Measurements from ENCODE around the gene HAO2. TPM values are rescaled to one million over a fixed set of nuclear protein-coding genes. Genes with fewer than 3 reads are reported as not detected.
A peak's percentile ranks its signal among the peaks of the same experiment; 100 is the strongest.

Gene HAO2
- total RNA-seq = not detected in 2 replicates

DNA sequence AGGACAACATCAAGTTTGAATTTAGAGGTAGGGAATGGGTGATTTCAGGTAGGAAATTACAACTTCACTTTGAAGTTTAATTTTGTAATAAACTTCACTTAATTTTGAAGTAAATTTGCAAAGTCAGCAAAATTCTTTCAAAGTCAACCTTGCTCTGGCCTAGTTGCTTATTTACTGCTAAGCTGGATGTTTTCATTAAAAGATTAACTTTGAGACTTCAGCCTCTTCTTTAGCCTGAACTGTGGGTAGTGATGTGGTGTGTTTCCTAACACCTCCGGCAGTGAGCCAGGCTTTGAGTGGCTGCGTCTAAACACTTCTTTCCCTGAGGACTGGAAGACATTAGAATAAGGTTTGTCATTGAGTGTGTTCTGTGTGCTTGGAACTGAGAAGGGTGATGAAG is at the start of gene HAO2:
HAO2 (plus strand) TSS at position 232 of the 400 bp plus-strand sequence. CDS start 12,301 bp downstream, outside the sequence.
- H3K27ac Mint-ChIP-seq = no peak within 1 kb of the TSS
- no peaks in the 10 kb centered on the region for H3K4me1 Mint-ChIP-seq (ENCODE audit: low read depth)
- no peak for DNase-seq (ENCODE audit: low spot score)
- no peak within 1 kb of the TSS for H3K4me3 Mint-ChIP-seq (ENCODE audit: low read depth)
- H3K36me3 Mint-ChIP-seq (ENCODE audit: low read depth) = no peaks in the 10 kb centered on the region
- intact Hi-C loops (cut with micrococcal nuclease) = no loop called here
- H3K27me3 Mint-ChIP-seq (ENCODE audit: low read depth) = peaks cover 12% of the 10 kb centered on the region
- H3K9me3 Mint-ChIP-seq = no peaks in the 10 kb centered on the region

DNA sequence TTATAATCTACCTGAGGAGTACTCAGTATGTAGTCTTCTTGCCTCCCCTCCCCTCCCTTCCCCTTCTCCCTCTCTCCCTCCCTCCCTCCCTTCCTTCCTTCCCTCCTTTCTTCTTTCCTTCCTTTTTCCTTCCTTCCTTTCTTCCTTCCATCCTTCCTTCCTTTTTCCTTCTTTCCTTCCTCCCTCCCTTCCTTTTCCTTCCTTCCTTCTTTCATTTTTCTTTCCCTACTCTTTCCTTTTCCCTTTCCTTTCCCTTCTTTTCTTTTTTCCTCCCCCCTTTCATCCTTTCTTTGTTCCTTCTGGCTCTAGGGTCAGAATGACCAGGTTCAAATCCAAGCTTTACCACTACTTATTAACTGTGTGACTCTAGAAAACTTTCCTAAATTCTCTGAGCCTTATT is 48.5 kb upstream of the HAO2 start:
- H3K9me3 Mint-ChIP-seq = no peaks in the 10 kb centered on the region
- DNase-seq (ENCODE audit: low spot score) = no peak
- H3K4me3 Mint-ChIP-seq (ENCODE audit: low read depth) = no peak overlapping the region
- H3K27me3 Mint-ChIP-seq (ENCODE audit: low read depth) = no peaks in the 10 kb centered on the region
- H3K4me1 Mint-ChIP-seq (ENCODE audit: low read depth) = peaks cover 5% of the 10 kb centered on the region
- intact Hi-C loops (cut with micrococcal nuclease) = no loop called here
- H3K36me3 Mint-ChIP-seq (ENCODE audit: low read depth) = no peaks in the 10 kb centered on the region
- H3K27ac Mint-ChIP-seq = no peak overlapping the region

DNA sequence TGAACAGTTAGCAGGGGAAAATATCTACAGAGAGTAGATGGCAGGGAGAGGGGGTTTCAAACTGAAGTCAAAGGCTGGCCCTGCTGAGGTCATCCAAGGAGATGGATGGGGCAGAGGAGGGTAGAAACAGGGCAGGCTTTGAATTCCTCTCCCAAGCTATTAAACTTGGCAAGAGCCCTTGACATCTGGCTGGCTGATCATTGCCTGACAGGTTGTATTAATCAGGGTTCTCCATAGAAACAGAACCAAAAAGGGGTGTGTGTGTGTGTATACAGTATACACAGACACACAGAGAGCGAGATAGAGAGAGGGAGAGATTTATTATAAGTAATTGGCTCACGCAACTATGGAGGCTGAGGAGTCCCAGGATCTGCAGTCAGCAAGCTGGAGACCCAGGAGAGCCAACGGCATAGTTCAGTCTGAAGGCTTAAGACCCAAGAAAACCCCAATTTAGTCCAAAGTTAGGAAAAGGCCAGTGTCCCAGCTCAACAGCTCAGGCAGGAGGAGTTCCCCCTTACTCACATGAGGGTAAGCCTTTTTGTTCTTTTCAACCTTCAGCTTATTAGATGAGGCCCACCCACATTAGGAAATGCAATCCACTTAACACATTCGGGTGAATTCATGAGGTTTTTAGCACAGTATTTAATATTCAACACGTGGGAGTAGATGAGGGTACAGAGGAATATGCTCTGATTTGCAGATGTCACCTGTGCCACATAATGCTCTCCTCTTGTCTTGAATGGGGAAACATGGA is 46.7 kb upstream of the HAO2 start:
- H3K27me3 Mint-ChIP-seq (ENCODE audit: low read depth) = no peaks in the 10 kb centered on the region
- intact Hi-C loops (cut with micrococcal nuclease) = no loop called here
- H3K9me3 Mint-ChIP-seq = no peaks in the 10 kb centered on the region
- H3K27ac Mint-ChIP-seq = no peak overlapping the region
- H3K36me3 Mint-ChIP-seq (ENCODE audit: low read depth) = no peaks in the 10 kb centered on the region
- no peak overlapping the region for H3K4me3 Mint-ChIP-seq (ENCODE audit: low read depth)
- no peak for DNase-seq (ENCODE audit: low spot score)
- peaks cover 5% of the 10 kb centered on the region for H3K4me1 Mint-ChIP-seq (ENCODE audit: low read depth)

DNA sequence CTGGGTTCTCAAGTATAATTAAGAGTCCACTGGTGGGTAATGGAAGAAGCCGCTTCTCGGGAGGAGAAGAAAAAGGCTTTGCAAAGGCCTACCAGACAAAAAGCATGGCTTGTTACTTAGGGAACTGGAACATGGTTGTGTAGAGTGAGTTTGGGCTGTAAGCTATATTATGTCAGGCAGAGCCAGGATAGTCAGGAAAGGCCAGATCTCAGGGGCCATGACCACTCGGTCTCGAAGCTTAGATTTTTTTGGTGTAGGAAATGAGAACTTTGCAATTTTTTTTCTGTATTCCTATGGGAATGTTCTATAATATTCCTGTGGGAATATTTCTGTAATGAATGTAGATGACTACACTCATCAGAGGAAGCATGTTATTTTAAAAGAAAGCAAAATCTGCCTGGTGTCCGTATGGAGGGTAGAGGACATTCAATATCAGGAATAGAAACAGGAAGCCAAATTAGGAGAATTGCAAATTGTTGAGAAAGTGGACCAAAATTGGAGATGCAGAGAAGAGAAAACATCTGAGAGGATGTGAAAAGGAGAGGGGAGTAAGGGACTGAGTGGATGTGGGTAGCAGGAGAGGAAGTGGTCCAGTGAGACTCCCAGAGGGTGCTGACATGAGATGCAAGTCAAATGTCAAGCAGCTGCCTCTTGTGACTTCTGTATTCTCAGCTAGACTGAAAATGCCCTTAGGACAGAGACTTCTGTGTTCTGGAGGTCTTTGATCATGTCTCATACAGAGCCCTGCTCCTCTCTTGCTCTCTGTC is 45.2 kb upstream of the HAO2 start:
- Mint-ChIP-seq H3K4me3 (ENCODE audit: low read depth) (no peak overlapping the region), H3K27ac (no peak overlapping the region), H3K36me3 (ENCODE audit: low read depth) (no peaks in the 10 kb centered on the region), H3K27me3 (ENCODE audit: low read depth) (no peaks in the 10 kb centered on the region), H3K9me3 (no peaks in the 10 kb centered on the region), H3K4me1 (ENCODE audit: low read depth) (peaks cover 12% of the 10 kb centered on the region)
- no peak for DNase-seq (ENCODE audit: low spot score)
- intact Hi-C loops (cut with micrococcal nuclease) = no loop called here

DNA sequence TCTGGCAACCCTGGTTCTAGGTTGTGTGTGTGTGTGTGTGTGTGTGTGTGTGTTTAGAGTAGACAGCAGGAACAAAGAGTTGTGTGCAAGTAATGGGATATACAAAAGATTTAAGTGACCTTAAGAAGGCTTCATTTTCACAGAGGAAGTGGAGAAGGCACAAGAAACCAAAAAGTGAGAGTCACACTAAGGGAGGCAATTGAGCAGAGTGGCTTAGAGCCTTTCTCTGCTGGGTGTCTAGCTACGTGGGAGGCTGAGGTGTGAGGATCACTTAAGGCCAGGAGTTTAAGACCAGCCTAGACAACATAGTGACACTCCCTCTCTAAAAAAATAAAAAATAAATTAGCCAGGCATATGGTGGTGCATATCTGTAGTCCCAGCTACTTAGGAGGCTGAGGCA is 44.4 kb upstream of the HAO2 start:
- no peaks in the 10 kb centered on the region for H3K27me3 Mint-ChIP-seq (ENCODE audit: low read depth)
- H3K4me3 Mint-ChIP-seq (ENCODE audit: low read depth) = no peak overlapping the region
- intact Hi-C loops (cut with micrococcal nuclease) = no loop called here
- DNase-seq (ENCODE audit: low spot score) = no peak
- no peaks in the 10 kb centered on the region for H3K36me3 Mint-ChIP-seq (ENCODE audit: low read depth)
- H3K9me3 Mint-ChIP-seq = no peaks in the 10 kb centered on the region
- H3K4me1 Mint-ChIP-seq (ENCODE audit: low read depth) = peaks cover 12% of the 10 kb centered on the region
- no peak overlapping the region for H3K27ac Mint-ChIP-seq

DNA sequence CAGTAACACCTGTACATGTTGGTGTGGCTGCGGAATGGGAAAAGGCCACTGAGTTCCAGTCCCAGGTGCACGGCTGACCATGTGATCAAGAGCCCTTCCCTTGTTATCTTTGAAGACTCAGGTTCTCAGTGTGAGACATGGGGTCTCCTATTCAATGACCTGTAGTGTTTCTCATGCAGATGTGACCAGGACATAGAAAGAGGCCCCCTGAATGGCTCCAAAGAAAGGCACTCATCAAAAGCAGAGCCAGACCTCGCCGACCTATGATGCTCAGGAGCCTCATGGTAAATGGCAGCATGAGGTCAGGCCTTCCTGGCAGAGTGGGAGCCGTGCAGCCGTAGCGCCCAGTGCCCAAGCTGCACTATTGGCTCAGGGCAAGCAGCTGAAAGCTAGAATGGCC is 42.3 kb upstream of the HAO2 start:
- no peak overlapping the region for H3K4me3 Mint-ChIP-seq (ENCODE audit: low read depth)

DNA sequence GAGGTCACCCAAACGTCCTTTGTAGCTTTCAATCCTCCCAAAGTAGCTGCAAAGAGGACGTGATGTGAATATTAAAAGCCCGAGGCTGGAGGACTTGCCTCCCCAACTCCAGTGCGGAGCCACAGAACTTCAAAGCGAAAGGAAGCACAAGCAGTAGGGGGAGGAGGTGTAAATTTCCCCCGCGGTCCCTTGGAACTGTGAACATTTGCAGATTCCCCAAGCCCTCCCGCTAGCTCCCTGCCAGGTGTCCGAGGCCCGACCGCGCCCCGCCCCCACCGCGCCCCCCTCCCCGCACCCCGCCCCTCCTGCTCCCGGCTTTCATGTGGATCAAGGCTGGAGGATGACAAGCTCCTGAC is 41.5 kb upstream of the HAO2 start:
- H3K4me1 Mint-ChIP-seq (ENCODE audit: low read depth) = peaks cover 12% of the 10 kb centered on the region
- no peaks in the 10 kb centered on the region for H3K27me3 Mint-ChIP-seq (ENCODE audit: low read depth)
- no peaks in the 10 kb centered on the region for H3K9me3 Mint-ChIP-seq
- no peaks in the 10 kb centered on the region for H3K36me3 Mint-ChIP-seq (ENCODE audit: low read depth)
- no peak overlapping the region for H3K27ac Mint-ChIP-seq
- H3K4me3 Mint-ChIP-seq (ENCODE audit: low read depth) = peak overlapping the region; percentile 67
- no peak for DNase-seq (ENCODE audit: low spot score)
- intact Hi-C loops (cut with micrococcal nuclease) = no loop called here

More for the DNA sequence above, 42.3 kb upstream of the HAO2 start:
- no peak overlapping the region for H3K27ac Mint-ChIP-seq
- H3K9me3 Mint-ChIP-seq = no peaks in the 10 kb centered on the region
- DNase-seq (ENCODE audit: low spot score) = no peak
- no peaks in the 10 kb centered on the region for H3K36me3 Mint-ChIP-seq (ENCODE audit: low read depth)
- H3K27me3 Mint-ChIP-seq (ENCODE audit: low read depth) = no peaks in the 10 kb centered on the region
- peaks cover 12% of the 10 kb centered on the region for H3K4me1 Mint-ChIP-seq (ENCODE audit: low read depth)
- intact Hi-C loops (cut with micrococcal nuclease) = no loop called here

DNA sequence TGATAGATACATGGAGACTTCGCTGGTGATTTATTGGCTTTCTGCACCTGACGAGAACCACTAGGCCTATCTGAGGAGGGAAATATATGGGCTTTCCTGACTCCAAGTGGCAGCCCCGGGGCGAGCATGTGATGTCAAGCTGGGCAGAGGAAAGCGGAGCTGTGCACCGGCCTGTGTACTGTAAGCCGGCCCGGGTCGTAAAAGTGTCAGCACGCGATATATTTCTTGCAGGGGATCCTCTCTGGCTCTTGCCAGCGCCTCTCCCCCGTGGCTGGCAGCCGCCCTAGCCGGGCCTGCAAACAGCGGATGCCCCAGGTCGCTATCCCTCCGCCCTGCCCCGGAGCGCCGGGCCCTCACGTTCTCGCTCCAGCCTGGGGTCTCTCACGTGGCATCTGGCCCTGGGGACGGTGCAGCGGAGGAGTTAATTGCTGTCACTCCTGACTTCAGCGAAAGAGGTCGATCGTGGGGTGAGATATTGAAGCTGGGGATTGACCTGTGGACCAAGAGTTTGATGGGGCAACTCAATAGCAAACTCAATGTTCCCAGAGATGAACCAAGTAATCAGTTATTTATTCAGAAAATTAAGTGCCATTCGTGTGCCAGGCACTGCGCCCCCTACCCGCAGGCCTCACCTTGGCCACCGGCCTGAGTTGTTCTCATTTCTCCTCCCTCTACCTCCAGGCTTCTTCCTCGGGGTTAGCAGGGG is 41.0 kb upstream of the HAO2 start:
- Mint-ChIP-seq H3K4me1 (ENCODE audit: low read depth) (peaks cover 12% of the 10 kb centered on the region), H3K36me3 (ENCODE audit: low read depth) (no peaks in the 10 kb centered on the region), H3K9me3 (no peaks in the 10 kb centered on the region), H3K4me3 (ENCODE audit: low read depth) (peak overlapping the region; percentile 67), H3K27ac (no peak overlapping the region), H3K27me3 (ENCODE audit: low read depth) (no peaks in the 10 kb centered on the region)
- intact Hi-C loops (cut with micrococcal nuclease) = no loop called here
- no peak for DNase-seq (ENCODE audit: low spot score)

DNA sequence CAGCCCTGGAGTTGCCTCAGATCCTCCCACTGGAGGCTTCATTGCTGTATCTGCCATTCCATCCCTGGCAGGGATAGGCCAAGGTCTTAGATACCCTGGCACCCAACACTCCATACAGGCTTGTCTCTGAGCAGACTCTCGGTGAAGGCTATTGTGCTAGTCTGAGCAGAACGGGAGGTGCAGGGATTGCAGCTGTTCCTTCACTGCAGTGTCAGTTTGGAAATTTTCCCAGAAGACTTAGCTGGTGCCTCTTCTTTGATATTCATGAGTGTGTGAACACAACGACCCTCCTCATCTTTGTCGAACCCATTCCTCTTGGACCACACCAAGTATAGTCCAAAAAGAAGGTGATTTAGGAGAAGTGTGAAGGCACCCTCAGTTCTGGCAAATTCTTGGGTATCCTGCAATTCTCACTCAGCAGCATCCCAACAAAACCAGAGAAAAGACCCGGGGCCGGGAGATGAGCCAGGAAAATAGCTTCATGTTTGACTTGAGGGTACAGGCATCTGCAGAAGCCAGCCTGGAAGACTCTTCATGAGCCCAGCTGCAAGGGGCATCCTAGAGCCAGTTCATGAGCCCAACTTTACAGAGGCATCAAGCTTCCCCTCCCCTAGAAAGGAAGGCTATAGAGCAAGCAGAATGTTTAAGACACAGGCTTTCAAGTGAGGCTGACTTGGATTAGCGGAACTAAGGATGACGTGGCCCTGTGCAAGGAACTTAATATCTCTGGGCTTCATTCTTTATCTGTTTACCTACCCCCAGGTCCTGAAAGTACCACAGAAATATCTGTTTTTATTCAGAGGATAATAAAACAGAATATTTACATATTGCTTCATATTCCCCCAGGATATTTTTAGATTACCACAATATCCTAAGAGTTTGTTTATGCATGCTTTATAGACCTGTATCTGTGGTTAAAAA is 38.8 kb upstream of the HAO2 start:
- H3K27me3 Mint-ChIP-seq (ENCODE audit: low read depth) = no peaks in the 10 kb centered on the region
- no peaks in the 10 kb centered on the region for H3K9me3 Mint-ChIP-seq
- peaks cover 8% of the 10 kb centered on the region for H3K4me1 Mint-ChIP-seq (ENCODE audit: low read depth)
- intact Hi-C loops (cut with micrococcal nuclease) = no loop called here
- H3K4me3 Mint-ChIP-seq (ENCODE audit: low read depth) = no peak overlapping the region
- no peaks in the 10 kb centered on the region for H3K36me3 Mint-ChIP-seq (ENCODE audit: low read depth)
- DNase-seq (ENCODE audit: low spot score) = no peak
- no peak overlapping the region for H3K27ac Mint-ChIP-seq

DNA sequence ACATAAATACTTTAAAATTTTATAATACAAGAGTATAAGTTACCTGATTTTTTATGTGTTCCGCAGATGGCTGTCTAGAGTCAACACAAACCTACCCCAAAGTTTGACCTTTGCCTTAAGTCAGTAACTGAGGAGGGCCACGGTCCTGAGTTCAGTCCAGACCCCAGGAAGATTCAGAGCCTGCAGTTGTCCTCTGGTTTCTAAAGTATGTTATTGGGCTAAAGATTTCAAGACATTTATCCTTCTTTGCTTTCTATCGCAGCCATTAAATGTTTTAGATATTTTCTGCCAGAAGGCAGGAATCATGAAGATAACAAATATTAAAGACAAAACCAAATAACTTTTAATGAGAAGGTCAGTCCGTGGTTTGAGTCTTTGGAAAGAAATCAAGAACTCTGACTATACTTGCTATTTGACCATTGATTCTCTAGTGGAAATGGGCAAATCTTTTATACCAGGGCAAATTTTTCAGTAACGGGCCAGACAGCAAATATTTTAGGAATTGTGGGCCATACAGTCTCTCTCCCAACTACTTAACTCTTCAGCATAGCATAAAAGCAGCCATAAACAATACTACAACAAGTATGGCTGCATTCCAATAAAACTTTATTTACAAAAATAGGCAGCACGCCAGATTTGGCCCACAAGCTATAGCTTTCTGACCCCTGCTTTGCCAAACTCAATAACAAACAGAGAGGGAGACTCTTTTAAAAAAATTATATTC is 38.0 kb upstream of the HAO2 start:
- Mint-ChIP-seq H3K4me1 (ENCODE audit: low read depth) (peaks cover 8% of the 10 kb centered on the region), H3K27ac (no peak overlapping the region), H3K9me3 (no peaks in the 10 kb centered on the region), H3K36me3 (ENCODE audit: low read depth) (no peaks in the 10 kb centered on the region), H3K4me3 (ENCODE audit: low read depth) (no peak overlapping the region), H3K27me3 (ENCODE audit: low read depth) (no peaks in the 10 kb centered on the region)
- DNase-seq (ENCODE audit: low spot score) = no peak
- intact Hi-C loops (cut with micrococcal nuclease) = no loop called here

DNA sequence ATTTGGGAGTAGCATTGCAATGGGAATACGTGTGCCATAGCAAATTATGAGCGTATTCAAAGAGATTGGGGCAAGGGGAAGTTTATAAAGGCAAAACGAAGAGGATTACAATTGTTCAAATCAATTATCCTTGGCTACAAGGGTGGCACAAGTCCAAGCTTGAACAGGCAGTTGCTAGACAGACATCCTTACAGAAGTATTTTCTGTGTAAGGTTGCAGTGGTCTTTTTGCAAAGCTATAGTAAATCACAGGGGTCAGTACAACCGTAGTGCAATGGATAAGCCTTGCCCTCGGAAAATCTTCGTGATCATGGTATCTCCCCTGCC is 37.4 kb upstream of the HAO2 start:
- Mint-ChIP-seq H3K9me3 (no peaks in the 10 kb centered on the region), H3K4me1 (ENCODE audit: low read depth) (peaks cover 8% of the 10 kb centered on the region)

DNA sequence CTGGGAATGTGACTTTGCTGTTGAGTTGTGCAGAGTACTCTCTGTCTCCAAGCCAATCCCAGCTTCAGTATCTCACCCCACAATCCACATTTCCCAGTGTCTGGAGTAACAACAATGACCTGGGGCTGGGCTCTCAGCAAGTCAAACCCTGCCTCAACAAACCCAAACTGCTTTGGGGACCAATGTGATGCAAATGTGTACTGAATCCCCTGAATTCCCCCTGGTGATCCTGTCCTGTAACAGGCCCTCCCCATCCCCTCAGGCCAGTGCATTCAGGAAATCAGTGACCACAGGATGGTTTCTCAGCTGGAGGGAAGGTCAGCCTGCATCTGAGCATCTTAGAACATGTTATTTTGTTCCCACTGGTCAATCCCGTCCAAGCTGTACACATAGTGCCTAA is 36.7 kb upstream of the HAO2 start:
- Mint-ChIP-seq H3K36me3 (ENCODE audit: low read depth) (no peaks in the 10 kb centered on the region), H3K4me3 (ENCODE audit: low read depth) (no peak overlapping the region), H3K27ac (no peak overlapping the region), H3K4me1 (ENCODE audit: low read depth) (peaks cover 8% of the 10 kb centered on the region), H3K27me3 (ENCODE audit: low read depth) (no peaks in the 10 kb centered on the region), H3K9me3 (no peaks in the 10 kb centered on the region)
- no peak for DNase-seq (ENCODE audit: low spot score)
- intact Hi-C loops (cut with micrococcal nuclease) = no loop called here

More for the DNA sequence above, 37.4 kb upstream of the HAO2 start:
- Mint-ChIP-seq H3K4me3 (ENCODE audit: low read depth) (no peak overlapping the region), H3K36me3 (ENCODE audit: low read depth) (no peaks in the 10 kb centered on the region), H3K27ac (no peak overlapping the region), H3K27me3 (ENCODE audit: low read depth) (no peaks in the 10 kb centered on the region)
- intact Hi-C loops (cut with micrococcal nuclease) = no loop called here
- DNase-seq (ENCODE audit: low spot score) = no peak
